GM18526 (cell line): ENCODE data around the gene RNF19B.

Experiments used
- POLR2A ChIP-seq: IDR thresholded peaks from 3 replicates; pipeline ENCODE4 v1.6.1; 2011; ENCODE audit not compliant: insufficient read length; ENCODE audit errors: extremely low read depth

Gene RNF19B

GRCh38 chr1:32981003-32981901 is 16.6 kb upstream of the RNF19B start:
- TF ChIP-seq POLR2A = peak; percentile 59

GRCh38 chr1:32980080-32980479 is 15.5 kb upstream of the RNF19B start:
- no peak for TF ChIP-seq POLR2A

GRCh38 chr1:32978854-32979253 is 14.2 kb upstream of the RNF19B start:
- no peak for TF ChIP-seq POLR2A

- no peak for TF ChIP-seq POLR2A
These were observed 13.0 kb upstream of the RNF19B start for GRCh38 chr1:32977546-32978087.

- no peak for TF ChIP-seq POLR2A
These were observed 8.3 kb upstream of the RNF19B start for GRCh38 chr1:32972814-32973428.

GRCh38 chr1:32971576-32971975 is 7.0 kb upstream of the RNF19B start:
- no peak for TF ChIP-seq POLR2A

GRCh38 chr1:32971156-32971555 is 6.5 kb upstream of the RNF19B start:
- no peak for TF ChIP-seq POLR2A

- TF ChIP-seq POLR2A = no peak
These were observed 5.0 kb upstream of the RNF19B start for GRCh38 chr1:32969566-32969965.

- TF ChIP-seq POLR2A = no peak
These were observed 3.4 kb upstream of the RNF19B start for GRCh38 chr1:32967888-32968568.

- no peak for TF ChIP-seq POLR2A
These were observed 2.3 kb upstream of the RNF19B start for GRCh38 chr1:32966900-32967299.

- no peak for TF ChIP-seq POLR2A
These were observed 690 bp upstream of the RNF19B start for GRCh38 chr1:32965251-32965747.

GRCh38 chr1:32963746-32964460 is 706 bp downstream of the RNF19B start:
- no peak for TF ChIP-seq POLR2A

GRCh38 chr1:32962248-32962896 is 2.2 kb downstream of the RNF19B start:
- no peak for TF ChIP-seq POLR2A

GRCh38 chr1:32960819-32961355 is 3.7 kb downstream of the RNF19B start:
- no peak for TF ChIP-seq POLR2A
